Measurements from ENCODE around the gene TMEM147. TPM values are rescaled to one million over a fixed set of nuclear protein-coding genes. Genes with fewer than 3 reads are reported as not detected.

The TMEM147 gene
- total RNA-seq, 4 donors from 2014 or later, result 47.3 to 109 (median 91.6) TPM

- no peak for TF ChIP-seq POLR2A (IDR thresholded peaks at IDR 0.05; ENCODE audit: low read depth)
- no peak for TF ChIP-seq POLR2AphosphoS5 (IDR thresholded peaks at IDR 0.05)
- no peak for TF ChIP-seq CTCF (IDR thresholded peaks at IDR 0.05)
- no peak for TF ChIP-seq EP300 (IDR thresholded peaks at IDR 0.05)
Observed at GRCh38 chr19:35569281-35569781, 23.9 kb downstream of the TMEM147 start.

GRCh38 chr19:35571406-35571965, 26.1 kb downstream of the TMEM147 start:
- Histone ChIP-seq H3K36me3 (no peaks in the 10 kb centered on the region), H3K9me3 (peaks cover 0 to 11% (median 10%) of the 10 kb centered on the region in 4 donors), H3K4me3 (no peak overlapping the region), H3K27ac (replicated peaks in 1 of 4) (no peak overlapping the region), H3K27me3 (peaks cover 0 to 34% (median 2%) of the 10 kb centered on the region in 4 donors), H3K4me1 (no peaks in the 10 kb centered on the region)
- intact Hi-C loops (cut with DNase I), result no loop called here
- 69% methylated on average over 1 of the region's 1 CpG for WGBS
- TF ChIP-seq CTCF (IDR thresholded peaks at IDR 0.05) (no peak), POLR2AphosphoS5 (IDR thresholded peaks at IDR 0.05) (no peak), EP300 (IDR thresholded peaks at IDR 0.05) (no peak), POLR2A (IDR thresholded peaks at IDR 0.05; ENCODE audit: low read depth) (no peak)
- DNase-seq (ENCODE audit: extremely low spot score), result no peak

More at GRCh38 chr19:35569281-35569781, 23.9 kb downstream of the TMEM147 start:
- no peak overlapping the region for H3K4me3 ChIP-seq
- H3K9me3 ChIP-seq, result no peaks in the 10 kb centered on the region
- H3K4me1 ChIP-seq, result no peaks in the 10 kb centered on the region
- intact Hi-C loops (cut with DNase I), result no loop called here
- peaks cover 0 to 46% (median 2%) of the 10 kb centered on the region in 4 donors for H3K27me3 ChIP-seq
- H3K36me3 ChIP-seq, result no peaks in the 10 kb centered on the region
- H3K27ac ChIP-seq (replicated peaks in 1 of 4), result no peak overlapping the region
- 31% methylated on average over 2 of the region's 5 CpGs for WGBS
- no peak for DNase-seq (ENCODE audit: extremely low spot score)

GRCh38 chr19:35577918-35578317, 32.5 kb downstream of the TMEM147 start:
- intact Hi-C loops (cut with DNase I), result no loop called here
- WGBS, result 85% methylated on average over 1 of the region's 1 CpG
- Histone ChIP-seq H3K9me3 (peaks cover 0 to 24% (median 20%) of the 10 kb centered on the region in 4 donors), H3K27me3 (peaks cover 0 to 19% (median 0%) of the 10 kb centered on the region in 4 donors), H3K4me1 (no peaks in the 10 kb centered on the region), H3K36me3 (no peaks in the 10 kb centered on the region), H3K27ac (replicated peaks in 1 of 4) (no peak overlapping the region), H3K4me3 (no peak overlapping the region)
- TF ChIP-seq POLR2AphosphoS5 (IDR thresholded peaks at IDR 0.05) (no peak), CTCF (IDR thresholded peaks at IDR 0.05) (no peak), POLR2A (IDR thresholded peaks at IDR 0.05; ENCODE audit: low read depth) (no peak), EP300 (IDR thresholded peaks at IDR 0.05) (no peak)
- DNase-seq (ENCODE audit: extremely low spot score), result no peak

- no peaks in the 10 kb centered on the region for H3K36me3 ChIP-seq
- TF ChIP-seq CTCF (IDR thresholded peaks at IDR 0.05) (no peak), POLR2A (IDR thresholded peaks at IDR 0.05; ENCODE audit: low read depth) (no peak), EP300 (IDR thresholded peaks at IDR 0.05) (no peak), POLR2AphosphoS5 (IDR thresholded peaks at IDR 0.05) (no peak)
- peaks cover 0 to 24% (median 20%) of the 10 kb centered on the region in 4 donors for H3K9me3 ChIP-seq
- H3K4me3 ChIP-seq, result no peak overlapping the region
- H3K27me3 ChIP-seq, result peaks cover 0 to 21% (median 0%) of the 10 kb centered on the region in 4 donors
- no peaks in the 10 kb centered on the region for H3K4me1 ChIP-seq
- 80% methylated on average over 7 of the region's 7 CpGs for WGBS
- intact Hi-C loops (cut with DNase I), result no loop called here
- DNase-seq (ENCODE audit: extremely low spot score), result no peak
- no peak overlapping the region for H3K27ac ChIP-seq (replicated peaks in 1 of 4)
Observed at GRCh38 chr19:35578707-35579106, 33.3 kb downstream of the TMEM147 start.
